ENCODE data around the gene PRKCA.

DNA sequence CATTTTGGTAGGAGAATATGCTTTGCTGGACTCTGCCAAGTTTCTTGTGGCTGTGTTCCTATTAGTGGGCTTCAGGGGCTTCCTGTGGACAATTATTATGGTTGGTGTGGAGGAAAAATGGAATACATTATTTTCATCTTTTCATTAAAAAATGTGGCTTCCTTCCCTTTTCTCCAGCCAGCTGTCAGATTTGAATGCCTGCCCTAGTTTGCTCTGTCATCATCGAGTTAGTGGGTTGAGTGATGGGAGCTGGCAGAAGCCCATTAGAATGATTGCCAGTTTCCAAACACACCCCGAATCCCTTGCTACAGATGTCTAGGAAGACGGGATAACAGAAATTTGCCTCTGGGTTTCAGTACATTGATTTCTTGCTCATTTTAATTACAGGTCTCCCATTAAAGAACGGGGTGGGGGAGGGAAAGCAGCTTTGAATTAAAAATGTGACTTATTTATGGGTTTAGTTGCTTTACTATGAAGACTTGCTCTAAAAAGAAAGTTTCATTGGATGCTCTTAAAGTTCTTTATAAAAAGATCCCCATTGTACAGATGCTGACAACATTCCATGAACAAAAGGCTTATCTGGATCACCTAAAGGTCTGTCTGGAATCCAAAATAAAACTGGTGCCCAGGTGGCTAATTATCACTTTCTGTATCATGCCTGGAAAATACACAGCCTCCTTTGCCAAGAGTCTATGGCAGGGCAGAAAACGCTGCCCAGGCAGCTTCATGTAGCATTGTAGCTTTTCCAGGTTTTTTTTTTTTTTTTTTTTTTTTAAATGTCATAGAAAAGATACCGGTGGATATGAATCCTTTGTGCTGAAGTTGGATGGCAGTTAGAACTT, 103.6 kb downstream of the PRKCA start:
- TF ChIP-seq CTCF (IDR thresholded peaks at IDR 0.05) (no peak), POLR2AphosphoS5 (IDR thresholded peaks at IDR 0.05) (no peak)

Data from prostate gland (tissue), 2 donors.